Naive B cell (primary cell): Measurements from ENCODE around the gene RAX2. TPM values are rescaled to one million over a fixed set of nuclear protein-coding genes. Genes with fewer than 3 reads are reported as not detected.

Source experiments
- ATAC-seq, 2 donors: fragments of 150-1000 bp; cut with Tn5 transposase; 2 replicates each; pipeline ENCODE4 v1.10.0; 2021; ENCODE audit warnings: low read depth in 2 of 2, mild to moderate bottlenecking in 2 of 2, moderate library complexity in 2 of 2
- DNase-seq: peaks from one replicate; pipeline ENCODE4 v3.0.0; 2022
- H3K27ac Mint-ChIP-seq, 6 donors: one replicate each; pipeline ENCODE4 v1.8.0; 2020 to 2022; ENCODE audit warnings: mild to moderate bottlenecking in 6 of 6, mixed read lengths in 6 of 6, moderate library complexity in 5 of 6, inconsistent platforms in 2 of 6
- H3K27me3 Mint-ChIP-seq, 3 donors: one replicate each; pipeline ENCODE4 v1.8.0; 2021 to 2022; ENCODE audit warnings: mixed read lengths in 3 of 3, mild to moderate bottlenecking in 1 of 3
- H3K36me3 Mint-ChIP-seq, 2 donors: one replicate each; pipeline ENCODE4 v1.8.0; 2020 to 2022; ENCODE audit warnings: mixed read lengths in 2 of 2, inconsistent platforms in 1 of 2, mild to moderate bottlenecking in 1 of 2
- H3K4me1 Mint-ChIP-seq, 3 donors: one replicate each; pipeline ENCODE4 v1.8.0; 2020 to 2022; ENCODE audit warnings: mixed read lengths in 3 of 3, inconsistent platforms in 1 of 3, mild to moderate bottlenecking in 1 of 3, moderate library complexity in 1 of 3
- H3K4me3 Mint-ChIP-seq, 8 donors: one replicate each; pipeline ENCODE4 v1.8.0; 2020 to 2022; ENCODE audit warnings: mild to moderate bottlenecking in 8 of 8, mixed read lengths in 8 of 8, moderate library complexity in 8 of 8, inconsistent platforms in 2 of 8
- H3K9me3 Mint-ChIP-seq, 7 donors: one replicate each; pipeline ENCODE4 v1.8.0; 2020 to 2022; ENCODE audit warnings: mixed read lengths in 7 of 7, mild to moderate bottlenecking in 5 of 7, inconsistent platforms in 2 of 7, moderate library complexity in 1 of 7
- polyA plus RNA-seq, 6 donors: library from polyadenylated mRNA; unstranded; fragments of 300-500 nt; fragmentation: Illumina TruSeq; gene quantifications; one replicate each; pipeline ENCODE4 v1.2.3, GENCODE V29; 2021; ENCODE audit warnings: low read depth in 6 of 6

Gene RAX2
- polyA plus RNA-seq, 6 donors from 2014 or later = 0.20 TPM; not detected in 5

DNA sequence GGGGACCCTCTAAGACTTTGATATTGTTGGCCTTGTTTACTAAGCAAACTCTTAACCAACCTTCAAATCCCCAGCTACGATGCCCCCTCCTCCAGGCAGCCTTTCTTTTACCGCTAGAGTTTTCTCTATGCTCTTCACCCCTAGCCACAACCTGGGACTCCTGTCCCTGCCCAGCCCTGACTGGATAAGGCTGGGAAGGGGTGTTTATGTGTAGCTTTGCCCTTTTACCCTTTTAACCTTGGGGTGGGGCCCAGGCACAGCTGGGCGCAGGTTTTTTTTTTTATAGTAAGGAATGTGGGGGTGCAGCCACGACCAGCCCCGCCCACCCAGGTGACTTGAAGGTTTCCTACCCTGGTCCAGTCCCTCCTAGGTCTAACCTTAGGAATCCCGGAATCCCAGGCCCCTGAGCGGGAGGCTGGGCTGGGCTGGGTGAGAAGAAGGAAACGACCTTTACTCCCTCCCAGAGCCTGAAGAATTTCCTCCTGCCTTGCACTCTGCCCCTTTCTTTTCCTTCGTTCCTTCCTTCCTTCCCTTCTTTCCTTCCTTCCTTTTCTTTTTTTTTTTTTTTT is 51.6 kb downstream of the RAX2 start:
- Mint-ChIP-seq H3K4me1 (peaks cover 8 to 17% (median 11%) of the 10 kb centered on the region in 3 donors), H3K4me3 (peak overlapping the region in 1 of 8 donors; percentile 12), H3K27ac (peak overlapping the region in 2 of 6 donors; percentile 53 to 74), H3K36me3 (no peaks in the 10 kb centered on the region), H3K9me3 (peaks cover 0 to 2% (median 0%) of the 10 kb centered on the region in 7 donors), H3K27me3 (peaks cover 0 to 31% (median 9%) of the 10 kb centered on the region in 3 donors)
- ATAC-seq (no peak), DNase-seq (no peak)

DNA sequence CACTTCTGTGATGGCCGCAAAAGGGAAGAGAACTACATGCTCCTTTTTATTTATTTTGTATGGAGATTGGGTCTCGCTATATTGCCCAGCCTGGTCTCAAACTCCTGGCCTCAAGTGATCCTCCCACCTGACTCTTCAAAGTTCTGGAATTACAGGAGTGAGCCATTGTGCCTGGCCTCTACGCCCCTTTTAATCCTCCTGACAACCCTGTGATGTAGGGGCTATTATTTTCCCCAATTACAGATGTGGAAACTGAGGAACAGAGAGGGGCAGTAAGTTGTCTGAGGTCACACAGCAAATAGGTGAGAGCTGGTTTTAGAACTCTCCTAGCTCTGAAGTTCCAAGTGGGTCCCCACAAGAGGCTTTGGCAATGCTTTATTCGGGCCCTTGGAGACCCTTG is 52.2 kb downstream of the RAX2 start:
- H3K36me3 Mint-ChIP-seq = no peaks in the 10 kb centered on the region
- no peak overlapping the region for H3K4me3 Mint-ChIP-seq
- peaks cover 8 to 17% (median 11%) of the 10 kb centered on the region in 3 donors for H3K4me1 Mint-ChIP-seq
- peaks cover 0 to 35% (median 9%) of the 10 kb centered on the region in 3 donors for H3K27me3 Mint-ChIP-seq
- peaks cover 0 to 2% (median 0%) of the 10 kb centered on the region in 7 donors for H3K9me3 Mint-ChIP-seq
- DNase-seq (no peak), ATAC-seq (no peak)
- H3K27ac Mint-ChIP-seq = no peak overlapping the region

Other genes with a start within 250 kb of the RAX2 start
- under 1 TPM in 1 of 6 donors, not detected in 5; 0.56 TPM for gene TEKTIP1, start 233.1 kb downstream of the RAX2 start, polyA plus RNA-seq
- 10 to 100 TPM; 19.1 to 37.6 (median 26.7) TPM for gene MFSD12, start 214.6 kb downstream of the RAX2 start, polyA plus RNA-seq
- gene HMG20B, start 199.3 kb downstream of the RAX2 start, polyA plus RNA-seq = 10 to 100 TPM; 36.4 to 46.9 (median 44.3) TPM
- gene GIPC3, start 186.8 kb downstream of the RAX2 start, polyA plus RNA-seq = 1 to 10 TPM in 1 of 6 donors, under 1 TPM in 4, not detected in 1; 0.06 to 1.0 (median 0.21) TPM
- 10 to 100 TPM; 15.9 to 32.5 (median 22.7) TPM for gene TBXA2R, start 165.4 kb downstream of the RAX2 start, polyA plus RNA-seq
- 10 to 100 TPM in 1 of 6 donors, 1 to 10 TPM in 5; 2.7 to 15.4 (median 7.9) TPM for gene CACTIN, start 145.4 kb downstream of the RAX2 start, polyA plus RNA-seq
- 10 to 100 TPM in 1 of 6 donors, 1 to 10 TPM in 4, under 1 TPM in 1; 0.41 to 13.4 (median 4.9) TPM for gene PIP5K1C, start 71.8 kb downstream of the RAX2 start, polyA plus RNA-seq
- 1 to 10 TPM in 5 of 6 donors, not detected in 1; 1.2 to 3.8 (median 2.0) TPM for gene TJP3, start 63.8 kb downstream of the RAX2 start, polyA plus RNA-seq
- gene APBA3, start 10.5 kb downstream of the RAX2 start, polyA plus RNA-seq = 10 to 100 TPM; 28.8 to 51.6 (median 35.3) TPM
- 100 to 1,000 TPM; 113 to 186 (median 131) TPM for gene MRPL54, start 9.5 kb downstream of the RAX2 start, polyA plus RNA-seq
- gene MATK, start 14.2 kb upstream of the RAX2 start, polyA plus RNA-seq = 1 to 10 TPM; 3.2 to 6.7 (median 5.6) TPM
- gene ZFR2, start 96.8 kb upstream of the RAX2 start, polyA plus RNA-seq = 1 to 10 TPM in 1 of 6 donors, under 1 TPM in 2, not detected in 3; 0.45 to 3.5 (median 0.95) TPM
- not detected for gene ATCAY, start 108.5 kb upstream of the RAX2 start, polyA plus RNA-seq
- gene NMRK2, start 160.8 kb upstream of the RAX2 start, polyA plus RNA-seq = not detected
- 10 to 100 TPM in 5 of 6 donors, 1 to 10 TPM in 1; 9.4 to 30.8 (median 20.2) TPM for gene DAPK3, start 198.9 kb upstream of the RAX2 start, polyA plus RNA-seq
- gene EEF2, start 213.2 kb upstream of the RAX2 start, polyA plus RNA-seq = 100 to 1,000 TPM; 315 to 696 (median 594) TPM
- gene PIAS4, start 235.5 kb upstream of the RAX2 start, polyA plus RNA-seq = 10 to 100 TPM in 1 of 6 donors, 1 to 10 TPM in 5; 5.1 to 12.1 (median 6.1) TPM